CD4-positive, alpha-beta memory T cell (primary cell): ENCODE results near the gene CTDP1. TPM values are rescaled to one million over a fixed set of nuclear protein-coding genes. Genes with fewer than 3 reads are reported as not detected.

Source experiments
- CTCF ChIA-PET: fragments of 350-600 bp; sonication (Branson Sonifier 250); formaldehyde crosslinking; loops from one replicate; lab custom pipeline; 2021; ENCODE audit warnings: inconsistent platforms; ENCODE audit not compliant: partially characterized antibody; lab: Charles Lee
- POLR2A ChIA-PET: fragments of 350-600 bp; sonication (Branson Sonifier 250); formaldehyde crosslinking; loops from one replicate; lab custom pipeline; 2021; ENCODE audit not compliant: partially characterized antibody; lab: Charles Lee
- DNase-seq, 5 donors: peaks; one replicate each; pipeline versions ENCODE4 v3.0.0 to v3.0.0-alpha.2; 2020 to 2022; ENCODE audit warnings: mixed read lengths in 1 of 5
- H3K27ac ChIP-seq: one replicate; pipeline ENCODE4 v1.7.0; 2013; ENCODE audit warnings: low read depth, low read length
- H3K27me3 ChIP-seq: 2 replicates; pipeline ENCODE4 v1.7.0; 2013; ENCODE audit warnings: mild to moderate bottlenecking, low read length, moderate library complexity; ENCODE audit not compliant: insufficient read depth
- H3K36me3 ChIP-seq: 2 replicates; pipeline ENCODE4 v1.7.0; 2013; ENCODE audit warnings: mild to moderate bottlenecking, low read length, moderate library complexity; ENCODE audit not compliant: insufficient read depth
- H3K4me1 ChIP-seq: 2 replicates; pipeline ENCODE4 v1.7.0; 2013; ENCODE audit warnings: mild to moderate bottlenecking, low read length, moderate library complexity; ENCODE audit not compliant: insufficient read depth
- H3K4me3 ChIP-seq, 2 donors: one replicate each; pipeline ENCODE4 v1.7.0; 2013; ENCODE audit warnings: low read length in 2 of 2, mild to moderate bottlenecking in 1 of 2
- H3K9me3 ChIP-seq, 2 donors: one replicate each; pipeline ENCODE4 v1.7.0; 2013; ENCODE audit warnings: low read length in 2 of 2, control low read depth in 1 of 2; ENCODE audit not compliant: control insufficient read depth in 1 of 2
- H3K27ac Mint-ChIP-seq, 7 donors: one replicate each; pipeline ENCODE4 v1.8.0; 2020 to 2021; ENCODE audit warnings: mixed read lengths in 7 of 7, mild to moderate bottlenecking in 6 of 7, inconsistent platforms in 3 of 7, moderate library complexity in 3 of 7
- H3K27me3 Mint-ChIP-seq, 2 donors: one replicate each; pipeline ENCODE4 v1.8.0; 2020 to 2021; ENCODE audit warnings: mixed read lengths in 2 of 2
- H3K36me3 Mint-ChIP-seq, 2 donors: one replicate each; pipeline ENCODE4 v1.8.0; 2020 to 2021; ENCODE audit warnings: mixed read lengths in 2 of 2, inconsistent platforms in 1 of 2, mild to moderate bottlenecking in 1 of 2
- H3K4me1 Mint-ChIP-seq, 4 donors: one replicate each; pipeline ENCODE4 v1.8.0; 2020 to 2021; ENCODE audit warnings: mixed read lengths in 4 of 4, mild to moderate bottlenecking in 1 of 4
- H3K4me3 Mint-ChIP-seq, 8 donors: one replicate each; pipeline ENCODE4 v1.8.0; 2020 to 2021; ENCODE audit warnings: mixed read lengths in 8 of 8, mild to moderate bottlenecking in 7 of 8, moderate library complexity in 6 of 8, inconsistent platforms in 3 of 8
- H3K9me3 Mint-ChIP-seq, 8 donors: one replicate each; pipeline ENCODE4 v1.8.0; 2020 to 2021; ENCODE audit warnings: mixed read lengths in 8 of 8, mild to moderate bottlenecking in 5 of 8, inconsistent platforms in 3 of 8, moderate library complexity in 1 of 8
- intact Hi-C: fragments of 100-400 bp; cut with micrococcal nuclease; formaldehyde crosslinking; loops from one replicate; pipeline ENCODE4 v1.15.1; 2023
- polyA plus RNA-seq, 2 donors: library from polyadenylated mRNA; unstranded; fragments of 300-500 nt; fragmentation: Illumina TruSeq; gene quantifications; one replicate each; pipeline ENCODE4 v1.2.3, GENCODE V29; 2021
- total RNA-seq, 2 experiments: library from RNA; stranded (reverse); gene quantifications; one replicate each; pipeline ENCODE4 v1.2.3, GENCODE V29; 2021

Gene CTDP1
- total and polyA plus RNA-seq, 4 experiments from 2014 or later: 8.5 to 44.5 (median 36.4) TPM

GRCh38 chr18:79774111-79774510, 94.5 kb downstream of the CTDP1 start:
- POLR2A ChIA-PET: no interaction called here

GRCh38 chr18:79775441-79776221, 96.0 kb downstream of the CTDP1 start:
- intact Hi-C loops: no loop called here
- CTCF ChIA-PET: no interaction called here
- H3K4me3 Mint-ChIP-seq: no peak overlapping the region
- H3K27ac Mint-ChIP-seq: no peak overlapping the region
- POLR2A ChIA-PET: no interaction called here
- no peaks in the 10 kb centered on the region for H3K36me3 ChIP-seq
- H3K4me3 ChIP-seq: no peak overlapping the region
- no peaks in the 10 kb centered on the region for H3K36me3 Mint-ChIP-seq
- H3K9me3 ChIP-seq: no peaks in the 10 kb centered on the region
- H3K4me1 Mint-ChIP-seq: no peaks in the 10 kb centered on the region
- H3K27me3 Mint-ChIP-seq: peaks cover 8 to 15% of the 10 kb centered on the region in 2 donors
- H3K27ac ChIP-seq: no peak overlapping the region
- H3K9me3 Mint-ChIP-seq: peaks cover 0 to 8% (median 2%) of the 10 kb centered on the region in 8 donors
- no peaks in the 10 kb centered on the region for H3K27me3 ChIP-seq
- no peaks in the 10 kb centered on the region for H3K4me1 ChIP-seq
- DNase-seq: no peak

More at GRCh38 chr18:79774111-79774510, 94.5 kb downstream of the CTDP1 start:
- Mint-ChIP-seq H3K4me1 (no peaks in the 10 kb centered on the region), H3K4me3 (no peak overlapping the region), H3K27me3 (peaks cover 8 to 17% of the 10 kb centered on the region in 2 donors), H3K9me3 (peaks cover 0 to 11% (median 2%) of the 10 kb centered on the region in 8 donors), H3K27ac (no peak overlapping the region), H3K36me3 (no peaks in the 10 kb centered on the region)
- CTCF ChIA-PET: no interaction called here
- DNase-seq: no peak
- Histone ChIP-seq H3K36me3 (no peaks in the 10 kb centered on the region), H3K27ac (no peak overlapping the region), H3K27me3 (no peaks in the 10 kb centered on the region), H3K4me1 (no peaks in the 10 kb centered on the region), H3K9me3 (no peaks in the 10 kb centered on the region), H3K4me3 (no peak overlapping the region)
- intact Hi-C loops: no loop called here

GRCh38 chr18:79776674-79777073, 97.1 kb downstream of the CTDP1 start:
- H3K36me3 ChIP-seq: no peaks in the 10 kb centered on the region
- DNase-seq: no peak
- Mint-ChIP-seq H3K4me1 (no peaks in the 10 kb centered on the region), H3K9me3 (peaks cover 0 to 8% (median 2%) of the 10 kb centered on the region in 8 donors), H3K27ac (no peak overlapping the region), H3K4me3 (no peak overlapping the region), H3K36me3 (no peaks in the 10 kb centered on the region), H3K27me3 (peaks cover 8 to 15% of the 10 kb centered on the region in 2 donors)
- no peak overlapping the region for H3K4me3 ChIP-seq
- no peak overlapping the region for H3K27ac ChIP-seq
- CTCF ChIA-PET: interaction anchor here (0.5 kb wide), 1 partner anchor 437 kb away, joined by 3 read pairs; no protein-coding TSS in a partner anchor
- POLR2A ChIA-PET: no interaction called here
- H3K9me3 ChIP-seq: no peaks in the 10 kb centered on the region
- intact Hi-C loops: no loop called here
- H3K27me3 ChIP-seq: no peaks in the 10 kb centered on the region
- H3K4me1 ChIP-seq: no peaks in the 10 kb centered on the region

GRCh38 chr18:79778291-79778791, 98.7 kb downstream of the CTDP1 start:
- H3K36me3 ChIP-seq: no peaks in the 10 kb centered on the region
- H3K27me3 ChIP-seq: no peaks in the 10 kb centered on the region
- peaks cover 2 to 12% of the 10 kb centered on the region in 2 donors for H3K27me3 Mint-ChIP-seq
- ChIA-PET POLR2A (no interaction called here), CTCF (no interaction called here)
- H3K4me1 Mint-ChIP-seq: no peaks in the 10 kb centered on the region
- intact Hi-C loops: no loop called here
- H3K4me3 Mint-ChIP-seq: no peak overlapping the region
- no peaks in the 10 kb centered on the region for H3K4me1 ChIP-seq
- no peak for DNase-seq
- no peak overlapping the region for H3K27ac ChIP-seq
- H3K9me3 Mint-ChIP-seq: peaks cover 0 to 8% (median 2%) of the 10 kb centered on the region in 8 donors
- no peaks in the 10 kb centered on the region for H3K9me3 ChIP-seq
- H3K4me3 ChIP-seq: no peak overlapping the region
- H3K36me3 Mint-ChIP-seq: no peaks in the 10 kb centered on the region
- no peak overlapping the region for H3K27ac Mint-ChIP-seq

- DNase-seq: no peak
- Histone ChIP-seq H3K4me3 (no peak overlapping the region), H3K9me3 (no peaks in the 10 kb centered on the region), H3K27ac (no peak overlapping the region), H3K36me3 (no peaks in the 10 kb centered on the region), H3K27me3 (no peaks in the 10 kb centered on the region), H3K4me1 (no peaks in the 10 kb centered on the region)
- H3K4me3 Mint-ChIP-seq: no peak overlapping the region
- intact Hi-C loops: no loop called here
- CTCF ChIA-PET: no interaction called here
- peaks cover 5 to 13% of the 10 kb centered on the region in 2 donors for H3K27me3 Mint-ChIP-seq
- H3K4me1 Mint-ChIP-seq: no peaks in the 10 kb centered on the region
- no peaks in the 10 kb centered on the region for H3K36me3 Mint-ChIP-seq
- POLR2A ChIA-PET: no interaction called here
- H3K27ac Mint-ChIP-seq: no peak overlapping the region
- peaks cover 0 to 8% (median 2%) of the 10 kb centered on the region in 8 donors for H3K9me3 Mint-ChIP-seq
These were observed 99.6 kb downstream of the CTDP1 start for GRCh38 chr18:79779021-79779699.

- peaks cover 7 to 15% of the 10 kb centered on the region in 2 donors for H3K27me3 Mint-ChIP-seq
- intact Hi-C loops: no loop called here
- Histone ChIP-seq H3K4me3 (no peak overlapping the region), H3K27me3 (no peaks in the 10 kb centered on the region), H3K36me3 (no peaks in the 10 kb centered on the region), H3K27ac (no peak overlapping the region), H3K9me3 (no peaks in the 10 kb centered on the region), H3K4me1 (no peaks in the 10 kb centered on the region)
- DNase-seq: no peak
- no peaks in the 10 kb centered on the region for H3K4me1 Mint-ChIP-seq
- H3K36me3 Mint-ChIP-seq: no peaks in the 10 kb centered on the region
- peaks cover 0 to 8% (median 2%) of the 10 kb centered on the region in 8 donors for H3K9me3 Mint-ChIP-seq
- H3K27ac Mint-ChIP-seq: no peak overlapping the region
- H3K4me3 Mint-ChIP-seq: no peak overlapping the region
- ChIA-PET CTCF (no interaction called here), POLR2A (no interaction called here)
These were observed 100.1 kb downstream of the CTDP1 start for GRCh38 chr18:79779700-79780190.

- POLR2A ChIA-PET: no interaction called here
- no peaks in the 10 kb centered on the region for H3K4me1 Mint-ChIP-seq
- H3K27me3 Mint-ChIP-seq: peaks cover 10 to 16% of the 10 kb centered on the region in 2 donors
- H3K9me3 Mint-ChIP-seq: peaks cover 0 to 8% (median 2%) of the 10 kb centered on the region in 8 donors
- Histone ChIP-seq H3K27ac (no peak overlapping the region), H3K4me1 (no peaks in the 10 kb centered on the region), H3K9me3 (no peaks in the 10 kb centered on the region), H3K27me3 (no peaks in the 10 kb centered on the region), H3K4me3 (no peak overlapping the region), H3K36me3 (no peaks in the 10 kb centered on the region)
- no peak overlapping the region for H3K27ac Mint-ChIP-seq
- no peak overlapping the region for H3K4me3 Mint-ChIP-seq
- DNase-seq: no peak
- no peaks in the 10 kb centered on the region for H3K36me3 Mint-ChIP-seq
- intact Hi-C loops: no loop called here
- CTCF ChIA-PET: no interaction called here
These were observed 100.9 kb downstream of the CTDP1 start for GRCh38 chr18:79780547-79780946.
